Measurements from ENCODE around the gene HNRNPA1.
"Not testable (repeated sequence)": the region's sequence is repeated elsewhere in the genome, so short reads cannot be mapped to it uniquely, and the experiment has no call there.

The HNRNPA1 gene

DNA sequence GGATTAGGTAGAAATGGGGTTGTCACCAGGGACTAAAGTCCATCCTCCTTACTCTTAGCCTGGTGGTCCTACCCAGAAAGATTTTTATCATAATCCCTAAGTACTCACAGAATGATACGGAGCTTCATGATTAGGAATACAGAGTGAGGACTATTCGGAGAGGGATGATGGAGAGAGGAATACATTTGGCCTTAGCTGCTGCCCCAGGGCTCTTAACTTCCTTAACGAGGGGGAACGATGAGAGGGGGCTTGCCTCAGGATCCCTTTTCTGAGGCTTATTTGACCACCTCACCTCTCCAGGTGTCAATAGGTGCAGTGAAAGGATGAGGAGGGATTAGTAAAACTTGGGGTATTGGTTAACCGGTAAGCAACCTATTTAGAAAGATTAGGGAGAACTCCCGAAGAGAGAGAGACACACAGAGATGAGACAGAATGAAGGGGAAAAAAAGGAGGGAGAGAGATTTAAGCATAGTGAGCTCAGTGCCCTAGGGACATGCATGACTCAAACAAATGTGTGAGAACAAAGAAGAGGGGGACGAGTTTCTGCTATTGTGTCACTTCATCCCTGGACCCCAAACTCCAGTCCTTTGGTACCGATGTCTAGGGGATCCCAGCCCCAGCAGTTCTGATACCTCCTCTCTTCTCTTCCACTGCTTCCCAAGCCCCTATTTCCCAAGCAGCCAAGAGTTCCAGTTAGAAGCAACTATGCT, 19.1 kb downstream of the HNRNPA1 start:
- DNase-seq (ENCODE audit: low read depth) = no peak

DNA sequence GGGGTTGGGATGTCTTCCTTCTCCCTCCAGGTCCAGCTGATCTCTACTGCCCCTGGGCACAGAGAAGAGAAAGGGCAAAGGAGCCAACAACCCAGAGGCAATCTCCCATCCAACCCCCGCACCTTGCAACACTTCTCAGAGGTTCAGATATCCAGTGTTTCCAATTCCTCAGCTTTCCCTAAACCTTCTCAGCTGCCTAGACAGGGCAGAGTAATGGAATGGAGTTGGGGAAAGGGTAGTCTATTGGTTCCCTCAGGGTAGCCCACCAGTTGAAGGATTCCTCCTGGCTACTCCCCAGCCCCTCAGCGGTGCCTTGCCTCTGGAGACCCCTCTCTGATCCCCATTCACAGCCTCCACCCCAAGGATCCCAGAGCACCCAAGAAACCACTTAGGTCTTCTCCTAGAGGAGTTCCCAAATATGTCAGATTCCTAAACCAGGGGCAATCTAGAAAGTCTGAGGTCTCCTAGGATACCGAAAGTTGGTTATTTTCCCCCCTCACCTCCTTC, 19.8 kb downstream of the HNRNPA1 start:
- DNase-seq (ENCODE audit: low read depth) = no peak

DNA sequence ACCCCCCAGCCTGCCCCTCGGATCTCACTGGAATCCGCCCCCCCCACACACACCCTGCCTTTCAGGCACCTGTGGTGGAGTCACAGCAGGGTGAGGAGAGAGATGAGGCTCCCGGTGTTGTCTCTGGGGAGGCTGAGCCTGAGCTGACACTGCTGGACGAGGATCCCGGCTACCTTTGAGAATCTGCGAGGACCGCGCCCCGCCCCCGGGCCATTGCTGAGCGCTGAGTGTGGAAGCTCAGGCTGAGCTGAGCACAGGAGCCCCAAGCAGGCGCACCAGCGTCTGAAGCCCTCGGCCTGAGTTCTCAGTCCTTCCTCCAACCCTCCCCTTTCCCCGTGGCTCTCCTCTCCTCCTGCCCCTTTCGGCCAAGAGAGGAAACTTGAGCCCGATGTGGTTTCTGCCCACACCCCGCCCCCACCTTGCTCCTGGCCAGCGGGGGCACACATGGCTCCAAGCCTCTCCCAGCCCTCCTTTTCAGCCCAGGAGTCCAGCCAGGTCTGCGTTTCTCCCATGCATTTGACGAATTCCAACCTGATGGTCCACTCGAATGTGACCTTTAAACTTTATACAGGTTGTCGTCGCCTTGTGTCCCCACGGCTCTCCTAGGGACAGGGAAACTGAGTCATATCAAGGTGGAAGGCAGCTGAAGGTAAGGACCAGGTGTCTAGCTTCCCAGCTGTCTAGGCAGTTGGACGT, 20.4 kb downstream of the HNRNPA1 start, which contains the start of gene NFE2:
Gene NFE2 (minus strand): TSS at position 284 of the 696 bp plus-strand sequence. CDS start 5,767 bp downstream, outside the sequence.
- peak; percentile 88 for DNase-seq (ENCODE audit: low read depth)

DNA sequence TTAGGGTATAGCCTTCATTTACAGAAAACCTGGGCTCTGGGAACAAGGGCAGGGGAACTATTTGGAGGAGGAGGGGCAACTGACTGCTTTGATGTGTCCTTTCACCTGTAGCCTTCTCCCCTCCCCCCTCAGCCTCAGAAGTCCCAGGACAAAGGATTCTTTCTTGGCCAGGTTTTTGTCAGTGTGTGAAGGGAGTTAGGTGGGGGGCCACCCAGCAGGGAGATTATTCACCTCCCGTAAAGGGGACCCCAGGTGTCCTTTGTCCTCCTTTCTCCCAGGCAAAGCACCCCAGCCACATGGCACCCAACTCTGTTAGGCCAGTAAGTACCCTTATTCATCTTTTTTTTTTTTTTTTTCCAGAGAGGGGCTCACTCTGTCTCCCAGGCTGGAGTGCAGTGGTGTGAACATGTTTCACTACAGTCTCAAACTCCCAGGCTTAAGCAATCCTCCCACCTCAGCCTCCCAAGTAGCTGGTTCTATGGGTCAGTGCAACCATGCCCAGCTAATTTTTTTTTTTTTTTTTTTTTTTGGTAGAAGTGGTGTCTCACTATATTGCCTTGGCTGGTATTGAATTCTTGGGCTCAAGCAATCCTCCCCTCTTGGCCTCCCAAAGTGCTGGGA, 21.0 kb downstream of the HNRNPA1 start:
- no peak for DNase-seq (ENCODE audit: low read depth)

DNA sequence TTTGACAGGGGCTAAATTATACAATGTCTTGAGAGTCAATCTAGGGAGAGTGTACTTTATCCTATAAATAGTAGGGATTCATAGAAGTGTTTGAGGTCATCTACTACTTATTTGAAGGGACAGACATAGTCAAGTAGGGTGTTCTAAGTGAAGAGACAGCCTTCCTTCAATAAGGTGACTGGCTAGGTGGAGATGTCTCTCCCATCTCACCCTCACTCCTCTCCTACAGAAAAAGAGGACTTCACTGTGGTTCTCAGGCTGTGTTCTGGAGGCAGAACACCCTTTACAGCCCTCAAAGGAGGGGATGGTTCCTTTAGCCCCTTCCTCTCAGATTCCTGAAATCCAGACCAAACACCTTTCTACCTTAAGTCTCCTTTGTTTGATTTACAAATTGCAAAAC, 23.1 kb downstream of the HNRNPA1 start:
- DNase-seq (ENCODE audit: low read depth) = no peak

DNA sequence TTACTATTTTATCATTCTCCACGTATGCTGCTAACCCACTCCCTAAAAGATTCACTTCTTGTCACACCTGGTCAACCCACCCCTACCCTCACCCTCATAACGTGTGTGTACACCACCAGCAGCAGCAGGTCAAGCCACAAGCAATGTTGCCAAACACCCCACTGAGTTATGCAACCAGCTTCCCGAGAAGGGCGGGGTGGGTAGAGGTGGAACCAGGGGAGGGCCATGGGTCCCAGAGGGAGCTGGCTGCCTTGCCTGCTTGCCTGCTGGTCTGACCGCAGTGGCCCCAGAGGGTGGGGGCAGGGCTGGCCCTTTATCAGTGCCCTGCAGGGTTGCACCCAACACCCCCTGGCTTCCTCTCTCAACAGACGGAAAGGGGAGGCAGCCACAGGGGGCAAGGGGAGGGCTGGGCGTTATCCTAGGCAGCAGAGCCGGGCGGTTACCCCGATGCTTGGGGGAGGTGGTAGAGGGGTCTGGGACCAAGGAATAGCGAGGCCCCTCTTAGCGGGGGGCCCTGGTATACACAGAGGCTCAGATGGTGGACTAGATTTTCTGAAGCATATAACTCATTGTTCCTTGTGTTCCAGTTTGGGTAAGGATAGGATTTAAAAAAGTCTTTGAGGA, 23.8 kb downstream of the HNRNPA1 start:
- peak; percentile 98 for DNase-seq (ENCODE audit: low read depth)

DNA sequence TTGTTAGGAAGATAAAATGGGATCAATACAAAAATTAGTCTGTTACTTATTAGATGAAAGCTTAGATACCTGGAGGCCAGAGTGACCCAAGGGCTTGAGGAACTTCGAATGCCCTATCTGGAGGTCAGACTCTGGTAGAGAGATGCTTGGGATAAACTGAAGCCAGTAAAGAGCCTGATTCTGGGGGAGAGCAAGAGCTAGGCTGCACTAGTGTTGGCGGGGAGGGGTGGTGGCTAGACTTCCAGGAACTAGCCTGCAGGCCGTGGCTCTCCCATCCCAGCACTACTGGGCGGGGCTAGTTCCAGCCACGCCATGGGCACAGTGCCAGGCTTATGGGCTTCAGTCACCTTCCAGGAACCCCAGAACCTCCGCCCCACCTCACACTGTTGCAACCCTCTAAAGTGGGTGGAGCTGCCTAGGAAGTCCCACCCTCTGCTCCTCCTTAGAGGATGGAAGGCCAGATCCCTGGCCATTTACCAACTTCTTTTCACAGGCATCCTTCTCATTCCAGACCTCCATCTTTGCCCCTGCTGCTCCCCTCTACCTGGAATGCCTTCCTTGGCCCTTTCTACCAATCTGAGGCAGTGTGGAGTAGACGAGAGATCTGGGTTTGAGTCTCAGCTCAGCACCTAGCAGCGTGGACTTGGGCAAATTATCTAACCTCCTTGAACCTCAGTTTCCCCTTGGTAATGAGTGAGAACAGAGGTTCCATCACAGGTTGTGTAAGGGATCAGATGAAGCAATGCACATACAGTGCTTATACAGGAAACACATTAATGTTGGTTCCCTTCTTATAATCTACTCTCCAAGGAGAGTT, 26.6 kb downstream of the HNRNPA1 start:
- DNase-seq (ENCODE audit: low read depth) = peak; percentile 98

DNA sequence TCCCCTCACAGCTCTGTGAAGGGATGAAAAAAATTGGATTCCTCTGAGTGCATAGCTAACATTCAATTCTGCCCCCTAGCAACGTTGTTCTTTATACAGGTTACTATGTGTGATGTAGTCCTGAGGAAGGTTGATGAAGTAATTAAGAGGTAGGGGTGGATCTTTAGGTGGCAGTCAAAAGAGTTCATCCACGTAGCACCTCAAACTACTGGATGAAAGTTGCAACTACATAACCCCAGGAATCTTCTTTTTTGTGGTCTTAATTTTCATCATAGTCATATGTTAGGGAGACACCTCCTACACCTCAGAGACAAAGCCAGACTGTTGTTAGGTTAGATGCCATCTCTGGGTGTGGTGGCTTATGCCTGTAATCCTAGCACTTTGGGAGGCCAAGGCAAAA, 30.5 kb downstream of the HNRNPA1 start:
- DNase-seq (ENCODE audit: low read depth) = no peak

DNA sequence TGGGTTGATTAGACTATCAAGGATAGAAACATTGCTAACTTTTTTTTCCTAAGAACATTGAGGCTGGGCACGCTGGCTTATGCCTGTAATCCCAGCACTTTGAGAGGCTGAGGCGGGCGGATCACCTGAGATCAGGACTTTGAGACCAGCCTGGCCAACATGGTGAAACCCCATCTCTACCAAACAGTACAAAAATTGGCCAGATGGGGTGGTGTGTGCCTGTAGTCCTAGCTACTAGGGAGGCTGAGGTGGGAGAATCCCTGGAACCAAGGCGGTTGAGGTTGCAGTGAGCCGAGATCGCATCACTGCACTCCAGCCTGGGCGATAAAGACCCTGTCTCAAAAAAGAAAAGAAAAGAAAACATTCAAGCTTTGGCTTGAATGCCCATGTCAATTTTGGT, 31.8 kb downstream of the HNRNPA1 start:
- not testable (repeated sequence) for DNase-seq (ENCODE audit: low read depth)

DNA sequence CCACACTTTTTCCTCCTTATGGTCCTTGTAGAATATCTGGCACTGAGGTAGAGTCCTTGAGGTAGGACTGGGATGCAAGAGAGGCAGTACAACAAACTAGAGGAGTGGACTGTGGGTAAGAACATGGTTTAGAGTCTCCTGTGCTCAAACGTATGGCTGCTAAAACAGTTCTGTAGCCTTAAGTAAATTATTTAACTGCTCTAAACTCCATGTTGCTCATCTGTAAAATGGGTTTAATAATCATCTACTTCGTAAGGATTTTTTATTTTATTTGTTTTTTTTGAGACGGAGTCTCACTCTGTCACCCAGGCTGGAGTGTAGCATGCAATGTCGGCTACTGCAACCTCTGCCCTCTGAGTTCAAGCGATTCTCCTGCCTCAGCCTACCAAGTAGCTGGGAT, 40.8 kb downstream of the HNRNPA1 start:
- DNase-seq (ENCODE audit: low read depth) = no peak

DNA sequence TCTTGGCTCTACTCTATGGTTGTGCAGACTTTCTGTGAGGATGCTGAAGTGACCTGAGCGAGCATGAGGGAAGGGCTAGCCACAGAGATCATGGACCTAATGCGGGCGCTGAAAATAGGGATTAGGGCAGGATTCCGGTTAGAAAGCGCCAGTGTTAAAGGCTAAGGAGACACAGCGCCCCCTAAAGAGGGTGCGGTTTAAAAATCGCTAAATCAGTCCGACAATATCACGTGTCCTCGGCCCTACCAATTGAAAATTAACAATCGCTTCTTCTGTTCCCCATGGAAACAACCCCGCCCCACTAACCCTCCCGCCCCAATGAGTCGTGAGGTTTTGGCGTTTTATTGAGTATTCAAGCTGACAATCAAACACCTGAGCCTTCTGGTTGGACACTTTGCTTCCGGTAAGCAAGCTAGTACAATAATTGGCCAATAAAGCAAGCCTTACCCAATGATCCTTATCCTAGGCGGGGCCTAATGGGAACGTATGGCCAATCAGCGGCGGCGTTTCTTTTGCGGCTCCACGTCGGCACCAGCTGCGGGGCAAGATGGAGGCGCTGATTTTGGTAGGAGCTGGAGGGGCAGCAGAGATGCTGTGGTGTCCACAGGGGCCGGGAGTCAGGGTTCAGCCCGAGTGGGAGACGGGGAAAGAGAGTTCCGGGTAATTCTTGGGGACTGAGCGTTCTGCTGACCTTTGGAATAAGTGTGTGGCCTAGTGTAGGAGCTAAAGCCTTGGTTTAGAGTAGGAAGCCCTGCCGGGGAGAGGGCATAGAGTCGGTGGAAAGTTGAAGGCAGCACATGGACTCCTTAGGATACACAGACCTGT, 44.3 kb downstream of the HNRNPA1 start, which contains the start of gene COPZ1:
Gene COPZ1 (plus strand): TSS at position 515 of the 825 bp plus-strand sequence. CDS start 33 bp downstream, at position 548.
- DNase-seq (ENCODE audit: low read depth) = peak; percentile 94

DNA sequence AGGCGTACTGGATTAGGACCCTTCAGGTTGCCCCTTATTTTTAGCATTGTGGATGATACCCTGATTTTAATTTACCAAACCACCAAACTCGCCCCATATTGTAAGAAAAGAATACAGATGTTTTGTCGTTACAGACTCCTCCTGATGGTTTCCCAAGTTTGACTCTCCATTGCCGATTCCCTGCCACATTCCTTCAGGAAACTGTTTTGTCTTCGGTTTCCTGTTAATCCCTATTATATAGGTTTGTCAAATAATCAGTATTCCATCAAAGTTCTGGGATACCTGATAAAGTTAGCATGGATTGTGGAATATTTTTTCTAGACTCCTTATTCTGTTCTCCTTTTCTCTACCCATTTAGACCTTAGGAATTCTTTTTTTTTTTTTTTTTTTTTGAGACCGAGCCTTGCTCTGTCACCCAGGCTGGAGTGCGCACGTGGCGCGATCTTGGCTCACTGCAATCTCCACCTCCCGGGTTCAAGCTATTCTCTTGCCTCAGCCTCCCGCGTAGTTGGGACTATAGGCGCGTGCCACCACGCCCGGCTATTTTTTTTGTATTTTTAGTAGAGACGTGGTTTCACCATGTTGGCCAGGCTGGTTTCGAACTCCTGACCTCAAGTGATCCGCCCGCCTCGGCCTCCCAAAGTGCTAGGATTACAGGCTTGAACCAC, 45.0 kb downstream of the HNRNPA1 start:
- not testable (repeated sequence) for DNase-seq (ENCODE audit: low read depth)

DNA sequence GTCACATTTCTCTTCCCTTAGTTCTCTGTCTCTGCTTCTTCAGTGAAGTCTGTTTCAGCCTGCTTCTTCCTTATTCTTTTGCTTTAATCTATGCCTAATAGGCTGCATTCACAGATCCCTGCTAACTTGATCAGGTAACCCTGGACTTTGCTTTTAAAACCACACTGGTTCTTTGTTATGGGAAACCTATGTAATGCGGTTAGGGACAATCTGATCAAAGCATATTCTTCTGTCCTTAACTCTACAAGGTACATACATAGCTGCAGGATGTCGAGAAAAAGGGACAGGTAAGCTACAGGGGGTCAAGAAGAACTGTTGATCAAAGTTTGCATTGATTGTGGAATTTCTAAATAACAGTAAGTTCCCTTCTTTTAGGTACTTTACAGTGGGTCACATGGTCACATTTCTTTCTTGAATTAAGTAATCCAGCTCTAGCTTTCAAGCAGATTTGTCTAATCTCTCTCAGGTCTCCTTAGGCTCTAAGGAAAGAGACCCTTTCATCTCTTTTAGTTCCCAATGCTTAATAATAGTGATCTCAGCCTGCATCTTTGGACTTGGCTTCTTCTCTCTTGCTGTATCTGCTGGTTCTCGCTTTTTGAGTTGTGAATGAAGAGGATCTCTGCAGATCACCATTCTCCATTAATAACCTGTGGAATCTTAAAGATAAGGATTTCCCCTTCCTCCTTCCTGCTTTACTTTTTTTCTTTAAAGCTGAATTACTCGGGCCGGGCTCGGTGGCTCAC, 48.2 kb downstream of the HNRNPA1 start:
- DNase-seq (ENCODE audit: low read depth) = no peak

DNA sequence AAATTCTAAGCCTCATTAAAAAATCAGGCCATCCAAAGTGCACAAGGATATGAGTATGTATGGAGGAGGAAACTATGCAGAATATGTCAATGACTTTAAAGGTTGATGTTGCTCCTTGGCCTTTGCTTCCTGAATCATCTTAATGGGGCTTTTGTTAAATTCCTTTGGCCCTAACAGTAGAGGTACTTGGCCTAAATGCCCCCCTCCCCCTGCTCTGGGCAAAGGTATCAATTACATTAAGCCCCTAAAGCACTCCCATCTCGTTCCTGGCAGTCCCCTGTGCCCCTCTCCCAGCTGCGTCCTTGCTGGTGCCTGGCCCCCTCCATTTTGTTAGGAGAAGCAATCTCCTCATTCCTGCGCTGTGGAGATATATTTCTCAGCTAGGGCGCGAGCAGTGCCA, 49.2 kb downstream of the HNRNPA1 start:
- DNase-seq (ENCODE audit: low read depth) = no peak

DNA sequence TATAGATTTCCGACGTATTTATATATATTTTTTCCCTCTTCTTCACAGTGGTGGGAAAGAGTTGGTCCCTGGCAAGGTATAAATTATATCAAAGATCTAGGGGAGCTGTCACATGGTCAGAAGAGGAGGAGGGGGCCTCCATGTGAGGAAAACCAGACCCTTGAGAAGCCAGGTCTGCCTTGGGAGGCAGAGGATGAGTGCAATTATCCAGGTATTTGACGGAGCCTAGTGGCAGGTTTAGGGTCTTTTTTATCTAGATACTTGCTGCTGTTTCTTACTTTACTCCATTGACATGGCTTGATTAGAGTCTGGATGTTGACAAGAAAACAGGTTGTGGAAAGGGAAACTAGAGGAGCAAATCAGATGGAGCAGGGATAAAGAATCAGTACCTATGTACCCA, 49.9 kb downstream of the HNRNPA1 start:
- no peak for DNase-seq (ENCODE audit: low read depth)

DNA sequence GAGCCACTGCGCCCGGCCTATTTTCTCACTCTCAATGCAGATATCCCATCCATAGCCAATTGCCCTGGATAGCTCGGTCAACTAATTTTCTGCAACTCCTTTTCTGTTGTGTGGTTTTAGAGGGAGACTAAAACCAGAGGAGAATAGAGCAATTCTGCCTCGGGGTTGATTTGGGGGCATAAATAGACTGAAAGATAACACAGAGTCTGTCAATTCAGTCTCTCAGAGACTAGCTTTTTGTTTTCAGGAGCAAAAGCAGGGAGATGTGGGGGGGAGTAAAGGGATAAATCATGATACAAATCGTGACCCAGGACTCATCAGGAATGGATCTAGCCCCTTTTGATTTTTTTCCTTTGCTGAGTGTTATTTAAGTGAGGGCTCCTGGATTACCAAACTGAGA, 50.9 kb downstream of the HNRNPA1 start:
- no peak for DNase-seq (ENCODE audit: low read depth)

DNA sequence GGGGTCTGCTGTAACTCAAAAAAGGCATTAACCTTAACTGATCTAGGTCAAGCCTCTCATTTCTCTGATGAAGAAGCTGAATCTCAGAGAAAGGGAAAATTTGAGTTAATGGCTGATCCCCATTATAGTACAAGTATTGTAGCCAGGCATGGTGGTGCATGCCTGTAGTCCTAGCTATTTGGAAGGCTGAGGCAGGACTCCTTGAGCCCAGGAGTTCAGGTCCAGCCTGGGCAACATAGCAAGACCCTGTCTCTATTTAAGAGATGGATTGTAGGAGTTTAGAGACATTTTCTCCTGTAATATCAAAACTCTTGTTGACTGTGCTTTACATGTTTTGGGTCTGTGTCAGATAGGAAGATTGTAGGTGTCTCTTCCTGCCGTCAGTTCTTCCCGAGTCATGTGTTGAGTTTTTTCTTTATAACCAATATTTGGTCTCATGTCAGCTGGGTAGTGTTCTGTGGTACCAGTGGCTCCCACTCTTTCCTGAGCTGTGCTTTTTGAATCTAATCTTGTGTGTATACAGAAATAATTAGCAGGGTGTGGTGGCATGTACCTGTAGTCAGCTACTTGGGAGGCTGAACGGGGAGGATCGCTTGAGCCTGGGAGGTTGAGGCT, 53.0 kb downstream of the HNRNPA1 start:
- DNase-seq (ENCODE audit: low read depth) = no peak

All from CMK (cell line).